Fibroblast of lung (primary cell): ENCODE data around the gene PFDN1.

Source experiments
- EZH2 ChIP-seq: IDR thresholded peaks from 2 replicates; pipeline ENCODE4 v1.5.1; 2012; ENCODE audit warnings: low read length, control low read depth, mild to moderate bottlenecking; ENCODE audit errors: missing control alignments
- TF ChIP-seq, protein P1 (sequence below), 2 donors: IDR thresholded peaks in 1 of 2; conservative IDR thresholded peaks in 1 of 2; 1 replicate in 1 of 2; 2 replicates in 1 of 2; pipeline ENCODE4 v1.5.1; 2011 to 2012; ENCODE audit warnings: low read length in 2 of 2, control low read depth in 1 of 2, inconsistent platforms in 1 of 2, low read depth in 1 of 2, mild to moderate bottlenecking in 1 of 2

DNA sequence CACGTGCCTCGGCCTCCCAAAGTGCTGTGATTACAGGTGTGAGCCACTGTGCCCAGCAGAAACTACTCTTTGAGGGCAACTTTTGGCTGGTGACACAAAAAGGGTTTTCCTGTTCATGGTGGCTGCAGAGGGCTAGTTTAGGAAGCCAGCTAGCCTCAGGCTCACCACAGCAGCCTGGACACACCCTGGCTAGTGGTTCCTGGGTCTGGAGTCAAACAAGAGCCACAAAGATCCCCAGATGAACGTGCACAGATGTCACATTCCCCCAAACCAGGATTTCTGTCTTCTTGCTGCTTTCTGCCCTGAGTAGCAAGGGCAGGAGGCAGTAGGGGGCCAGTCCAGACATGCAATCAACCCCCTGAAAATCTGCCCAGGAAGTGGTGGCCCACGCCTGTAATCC lies 36.7 kb upstream of the PFDN1 start:
- TF ChIP-seq, protein P1, sequence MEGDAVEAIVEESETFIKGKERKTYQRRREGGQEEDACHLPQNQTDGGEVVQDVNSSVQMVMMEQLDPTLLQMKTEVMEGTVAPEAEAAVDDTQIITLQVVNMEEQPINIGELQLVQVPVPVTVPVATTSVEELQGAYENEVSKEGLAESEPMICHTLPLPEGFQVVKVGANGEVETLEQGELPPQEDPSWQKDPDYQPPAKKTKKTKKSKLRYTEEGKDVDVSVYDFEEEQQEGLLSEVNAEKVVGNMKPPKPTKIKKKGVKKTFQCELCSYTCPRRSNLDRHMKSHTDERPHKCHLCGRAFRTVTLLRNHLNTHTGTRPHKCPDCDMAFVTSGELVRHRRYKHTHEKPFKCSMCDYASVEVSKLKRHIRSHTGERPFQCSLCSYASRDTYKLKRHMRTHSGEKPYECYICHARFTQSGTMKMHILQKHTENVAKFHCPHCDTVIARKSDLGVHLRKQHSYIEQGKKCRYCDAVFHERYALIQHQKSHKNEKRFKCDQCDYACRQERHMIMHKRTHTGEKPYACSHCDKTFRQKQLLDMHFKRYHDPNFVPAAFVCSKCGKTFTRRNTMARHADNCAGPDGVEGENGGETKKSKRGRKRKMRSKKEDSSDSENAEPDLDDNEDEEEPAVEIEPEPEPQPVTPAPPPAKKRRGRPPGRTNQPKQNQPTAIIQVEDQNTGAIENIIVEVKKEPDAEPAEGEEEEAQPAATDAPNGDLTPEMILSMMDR (conservative IDR thresholded peaks at IDR 0.05 in 1 of 2, IDR thresholded peaks at IDR 0.05 in 1 of 2; ENCODE audit: low read depth in 1 of 2, low read length in 2 of 2) = no peak
- TF ChIP-seq EZH2 = no peak
